HepG2 (cell line): ENCODE data around the gene ATG16L1. TPM values are rescaled to one million over a fixed set of nuclear protein-coding genes. Genes with fewer than 3 reads are reported as not detected.

Source experiments
- ATAC-seq: fragments of 200-7000 bp; cut with Tn5 transposase; 3 replicates; pipeline ENCODE4 v1.9.1; 2020; ENCODE audit warnings: mild to moderate bottlenecking, moderate library complexity
- BruUV-seq: library from RNA; stranded (reverse); fragments of 400-500 nt; replicated peaks from 2 replicates; lab custom pipeline; 2021; lab: Mats Ljungman, UMichigan
- CTCF ChIA-PET: fragments of 300-600 bp; formaldehyde crosslinking; extraction: SDS; loops from one replicate; lab custom pipeline; 2021; ENCODE audit warnings: low total read pairs, inconsistent platforms, low intra/inter-chr PET ratio; lab: Yijun Ruan, JAX
- POLR2A ChIA-PET: fragments of 350-600 bp; sonication (Branson Sonifier 250); formaldehyde crosslinking; loops from one replicate; lab custom pipeline; 2020; ENCODE audit warnings: antibody characterized with exemption, inconsistent platforms; lab: Yijun Ruan, JAX
- DNase-seq: peaks from one replicate; pipeline ENCODE4 v3.0.0-alpha.2; 2015; ENCODE audit warnings: low spot score
- FAIRE-seq: peaks from 3 replicates; lab custom pipeline; 2011; peaks lifted over from hg19 to GRCh38; lab: Jason Lieb, UNC
- H2AFZ ChIP-seq: one replicate; pipeline ENCODE4 v1.6.1; 2011; ENCODE audit warnings: low read length, inconsistent platforms
- H3K27ac ChIP-seq: fragments of 300-600 bp; 3 replicates; pipeline ENCODE4 v1.8.0; 2011; ENCODE audit warnings: mixed run types, mild to moderate bottlenecking, mixed read lengths, low read length, inconsistent platforms; ENCODE audit not compliant: insufficient read depth; ENCODE audit errors: extremely low read length
- H3K27me3 ChIP-seq, 2 experiments: fragments of 200-600 bp in 1 of 2; 2 replicates in 1 of 2; 3 replicates in 1 of 2; pipeline versions ENCODE4 v1.6.0 to v1.8.0; 2011; ENCODE audit warnings: low read length in 2 of 2, mild to moderate bottlenecking in 2 of 2, moderate library complexity in 2 of 2, inconsistent platforms in 1 of 2; ENCODE audit not compliant: insufficient read depth in 2 of 2, control insufficient read depth in 1 of 2
- H3K36me3 ChIP-seq, 2 experiments: fragments of 200-600 bp in 1 of 2; replicated peaks in 1 of 2; 2 replicates in 1 of 2; 3 replicates in 1 of 2; pipeline versions ENCODE4 v1.5.1 to v1.8.0; 2011; ENCODE audit warnings: low read length in 2 of 2, inconsistent platforms in 1 of 2; ENCODE audit not compliant: insufficient read depth in 2 of 2, control insufficient read depth in 1 of 2
- H3K4me1 ChIP-seq: 2 replicates; pipeline ENCODE4 v1.5.1; 2012; ENCODE audit warnings: low read length, inconsistent platforms; ENCODE audit not compliant: insufficient read depth
- H3K4me2 ChIP-seq: 2 replicates; pipeline ENCODE4 v1.6.0; 2011; ENCODE audit warnings: low read depth, low read length, inconsistent platforms
- H3K4me3 ChIP-seq, 3 experiments: fragments of 200-600 bp in 1 of 3; sonication (generic), shearing (Covaris generic) in 1 of 3; replicated peaks in 1 of 3; 2 replicates each; pipeline ENCODE4 v1.5.1; 2011 to 2016; ENCODE audit warnings: low read length in 3 of 3, inconsistent platforms in 2 of 3, low read depth in 2 of 3, mild to moderate bottlenecking in 2 of 3, control low read depth in 1 of 3, mixed read lengths in 1 of 3; ENCODE audit not compliant: insufficient read depth in 1 of 3
- H3K79me2 ChIP-seq: one replicate; pipeline ENCODE4 v1.6.1; 2011; ENCODE audit warnings: low read length, inconsistent platforms; ENCODE audit not compliant: insufficient read depth
- H3K9ac ChIP-seq: 2 replicates; pipeline ENCODE4 v1.6.0; 2011; ENCODE audit warnings: mild to moderate bottlenecking, low read depth, low read length, inconsistent platforms; ENCODE audit not compliant: insufficient read depth
- H3K9me3 ChIP-seq: 2 replicates; pipeline ENCODE4 v1.5.1; 2012; ENCODE audit warnings: mild to moderate bottlenecking, low read length
- H4K20me1 ChIP-seq: 2 replicates; pipeline ENCODE4 v1.6.0; 2011; ENCODE audit warnings: inconsistent platforms, mild to moderate bottlenecking, low read length, moderate library complexity; ENCODE audit not compliant: insufficient read depth
- ARNTL ChIP-seq: sonication (generic); formaldehyde crosslinking; IDR thresholded peaks from 2 replicates; pipeline ENCODE4 v1.4.0; 2020; ENCODE audit warnings: mild to moderate bottlenecking, missing genetic modification reagents
- BCL6 ChIP-seq: IDR thresholded peaks from 2 replicates; pipeline ENCODE4 v1.6.1; 2016; ENCODE audit warnings: missing genetic modification reagents, missing compliant biosample characterization
- KIAA2018 ChIP-seq: sonication (generic); formaldehyde crosslinking; IDR thresholded peaks from 2 replicates; pipeline ENCODE4 v1.5.0; 2020; ENCODE audit warnings: mild to moderate bottlenecking, missing genetic modification reagents, borderline replicate concordance
- MXI1 ChIP-seq: IDR thresholded peaks from 3 replicates; pipeline ENCODE4 v1.6.1; 2012; ENCODE audit warnings: low read depth, low read length, inconsistent platforms, borderline replicate concordance
- RCOR2 ChIP-seq: IDR thresholded peaks from 2 replicates; pipeline ENCODE4 v1.6.1; 2016; ENCODE audit warnings: missing biosample characterization, missing genetic modification reagents
- SRSF4 ChIP-seq: fragments of 200-400 bp; formaldehyde crosslinking; IDR thresholded peaks from one replicate; pipeline ENCODE4 v1.6.1; 2018; ENCODE audit warnings: mild to moderate bottlenecking, low read depth, low read length, moderate library complexity; ENCODE audit not compliant: poor library complexity, severe bottlenecking
- THAP8 ChIP-seq: sonication (generic); formaldehyde crosslinking; IDR thresholded peaks from 2 replicates; pipeline ENCODE4 v1.5.1; 2020; ENCODE audit warnings: missing genetic modification reagents, mild to moderate bottlenecking, borderline replicate concordance
- ZBTB20 ChIP-seq: sonication (generic); formaldehyde crosslinking; IDR thresholded peaks from 2 replicates; pipeline ENCODE4 v1.8.1; 2023; ENCODE audit warnings: missing genetic modification reagents, low read depth, mild to moderate bottlenecking, borderline replicate concordance
- ZKSCAN1 ChIP-seq: fragments of 150-350 bp; IDR thresholded peaks from 2 replicates; pipeline ENCODE4 v1.6.1; 2014; ENCODE audit warnings: low read length
- ZNF124 ChIP-seq: sonication (generic); formaldehyde crosslinking; IDR thresholded peaks from 2 replicates; pipeline ENCODE4 v1.4.0; 2020; ENCODE audit warnings: missing genetic modification reagents
- ZNF589 ChIP-seq: sonication (generic); formaldehyde crosslinking; conservative IDR thresholded peaks from 2 replicates; pipeline ENCODE4 v1.8.0; 2022; ENCODE audit warnings: mild to moderate bottlenecking, moderate library complexity, missing genetic modification reagents
- ZSCAN12 ChIP-seq: sonication (generic); formaldehyde crosslinking; IDR thresholded peaks from 2 replicates; pipeline ENCODE4 v1.9.0; 2021; ENCODE audit warnings: mild to moderate bottlenecking, missing genetic modification reagents
- whole genome bisulfite sequencing: methylation state at CpG from one replicate; pipeline ENCODE4 v1.1.6; 2017; ENCODE audit warnings: low lambda C conversion rate; 5-methylcytosine and 5-hydroxymethylcytosine counted together
- in situ Hi-C: cut with HindIII; loops from 2 replicates; pipeline ENCODE4 v1.10.0; 2017; ENCODE audit warnings: low pct_unique_long_range_greater_than_20kb; ENCODE audit not compliant: extremely low pct_ligation_motif_present
- intact Hi-C: fragments of 100-400 bp; cut with micrococcal nuclease; formaldehyde crosslinking; loops from one replicate; pipeline ENCODE4 v1.10.0; 2022; ENCODE audit not compliant: unreplicated experiment
- polyA plus RNA-seq, 8 experiments: library from polyadenylated mRNA; depleted of rRNA in 3 of 8; stranded (reverse) in 7 of 8; unstranded in 1 of 8; fragments of >200 nt; fragmentation: Illumina TruSeq in 4 of 8; extraction: Trizol in 4 of 8; gene quantifications; 2 replicates each; pipeline versions ENCODE4 v1.2.1 to v1.2.3, GENCODE V29; 2011 to 2016; ENCODE audit warnings: low read depth in 4 of 8, missing spikeins in 1 of 8, mixed read lengths in 1 of 8; ENCODE audit not compliant: insufficient read depth in 1 of 8
- total RNA-seq, 5 experiments: library from RNA; depleted of rRNA; stranded (reverse); fragments of >200 nt; fragmentation: Illumina TruSeq; extraction: Trizol; gene quantifications; 2 replicates each; pipeline ENCODE4 v1.2.3, GENCODE V29; 2016; ENCODE audit warnings: low read depth in 1 of 5

The ATG16L1 gene
- total and polyA plus RNA-seq, 2 of the 13 experiments (the other 11 are each of a cell fraction or from before 2014, with no cell fraction given) = 26.0 to 51.7 TPM

GRCh38 chr2:233281553-233281952 is 30.1 kb downstream of the ATG16L1 start:
- peaks cover 41 to 87% of the 10 kb centered on the region in 2 experiments for H3K36me3 ChIP-seq
- intact Hi-C loops (no loop called here), in situ Hi-C loops (no loop called here)
- CTCF ChIA-PET = no interaction called here
- FAIRE-seq (no peak), ATAC-seq (no peak), DNase-seq (no peak)
- H3K79me2 ChIP-seq = no peaks in the 10 kb centered on the region
- H3K27ac ChIP-seq = no peak overlapping the region
- POLR2A ChIA-PET = no interaction called here
- H4K20me1 ChIP-seq = no peaks in the 10 kb centered on the region
- no peaks in the 10 kb centered on the region for H3K4me1 ChIP-seq
- WGBS = 98% methylated on average over 4 of the region's 4 CpGs
- BruUV-seq = no TSS peak
- H3K4me2 ChIP-seq = no peak overlapping the region
- H2AFZ ChIP-seq = no peak overlapping the region
- no peaks in the 10 kb centered on the region for H3K9me3 ChIP-seq
- no peak overlapping the region for H3K4me3 ChIP-seq
- no peak overlapping the region for H3K9ac ChIP-seq
- TF ChIP-seq ZKSCAN1 (no peak), ZBTB20 (CRISPR knock-in tag) (no peak), ZNF124 (CRISPR knock-in tag) (no peak), ARNTL (CRISPR knock-in tag) (no peak), KIAA2018 (CRISPR knock-in tag) (no peak), MXI1 (no peak), ZNF589 (CRISPR knock-in tag) (no peak), RCOR2 (CRISPR knock-in tag) (no peak), BCL6 (CRISPR knock-in tag) (no peak), SRSF4 (no peak), THAP8 (CRISPR knock-in tag) (no peak), ZSCAN12 (no peak)
- no peaks in the 10 kb centered on the region for H3K27me3 ChIP-seq
